DOHH2 (cell line): ENCODE results near the gene TTC23.

Experiments used
- H3F3A ChIP-seq: fragments of 200-600 bp; sonication (generic), shearing (Covaris generic); 2 replicates; pipeline ENCODE4 v1.6.0; 2016; ENCODE audit warnings: antibody characterized with exemption, mild to moderate bottlenecking; ENCODE audit not compliant: control insufficient read depth, insufficient read depth
- H3K27ac ChIP-seq: fragments of 200-600 bp; sonication (generic); 2 replicates; pipeline ENCODE4 v1.5.1; 2014; ENCODE audit warnings: low read depth, mild to moderate bottlenecking, low read length, moderate library complexity
- H3K27me3 ChIP-seq: fragments of 200-600 bp; sonication (generic); 2 replicates; pipeline ENCODE4 v1.6.1; 2014; ENCODE audit warnings: mild to moderate bottlenecking, low read length, mixed read lengths; ENCODE audit not compliant: control insufficient read depth
- H3K36me3 ChIP-seq: fragments of 200-600 bp; sonication (generic); 2 replicates; pipeline ENCODE4 v1.6.1; 2014; ENCODE audit warnings: mild to moderate bottlenecking, low read length, moderate library complexity, mixed read lengths; ENCODE audit not compliant: control insufficient read depth
- H3K4me1 ChIP-seq: fragments of 200-600 bp; sonication (generic); 2 replicates; pipeline ENCODE4 v1.6.1; 2014; ENCODE audit warnings: mild to moderate bottlenecking, low read length, mixed read lengths; ENCODE audit not compliant: control insufficient read depth
- H3K4me2 ChIP-seq: fragments of 200-600 bp; sonication (generic); 2 replicates; pipeline ENCODE4 v1.6.0; 2014; ENCODE audit warnings: mild to moderate bottlenecking, low read length, moderate library complexity
- H3K4me3 ChIP-seq: fragments of 200-600 bp; sonication (generic); 2 replicates; pipeline ENCODE4 v1.5.1; 2014; ENCODE audit warnings: mild to moderate bottlenecking, low read length, mixed read lengths
- H3K79me2 ChIP-seq: fragments of 200-600 bp; sonication (generic); 2 replicates; pipeline ENCODE4 v1.6.1; 2014; ENCODE audit warnings: mild to moderate bottlenecking, low read length, mixed read lengths; ENCODE audit not compliant: control insufficient read depth
- H3K9me2 ChIP-seq: fragments of 200-600 bp; sonication (generic); replicated peaks from 2 replicates; pipeline ENCODE4 v1.6.1; 2014; ENCODE audit warnings: mild to moderate bottlenecking, low read length, mixed read lengths; ENCODE audit not compliant: control insufficient read depth
- H3K9me3 ChIP-seq: fragments of 200-600 bp; sonication (generic); 2 replicates; pipeline ENCODE4 v1.6.1; 2014; ENCODE audit warnings: antibody characterized with exemption, low read length, mixed read lengths; ENCODE audit not compliant: control insufficient read depth, insufficient read depth
- H4K20me1 ChIP-seq: fragments of 200-600 bp; sonication (generic); 2 replicates; pipeline ENCODE4 v1.6.0; 2014; ENCODE audit warnings: low read depth, mild to moderate bottlenecking, antibody characterized with exemption, low read length, moderate library complexity; ENCODE audit not compliant: control insufficient read depth, insufficient read depth
- CTCF ChIP-seq: fragments of 200-600 bp; sonication (generic); IDR thresholded peaks from one replicate; pipeline ENCODE4 v1.5.1; 2014; ENCODE audit warnings: antibody characterized with exemption, mild to moderate bottlenecking, low read depth, low read length; ENCODE audit not compliant: poor library complexity, severe bottlenecking
- EZH2phosphoT487 ChIP-seq: fragments of 200-600 bp; sonication (generic); IDR thresholded peaks from 2 replicates; pipeline ENCODE4 v1.6.1; 2017; ENCODE audit warnings: borderline replicate concordance, mild to moderate bottlenecking, antibody characterized with exemption, low read length, moderate library complexity, mixed read lengths

TTC23 gene

GRCh38 chr15:99110581-99111320 is 138.6 kb downstream of the TTC23 start:
- Histone ChIP-seq H3K9me2 (no peaks in the 10 kb centered on the region), H3K27me3 (no peaks in the 10 kb centered on the region), H3K4me3 (no peak overlapping the region), H3K4me1 (no peaks in the 10 kb centered on the region), H3K9me3 (no peaks in the 10 kb centered on the region), H3F3A (no peaks in the 10 kb centered on the region), H3K79me2 (no peaks in the 10 kb centered on the region), H4K20me1 (no peaks in the 10 kb centered on the region), H3K4me2 (no peak overlapping the region), H3K27ac (no peak overlapping the region), H3K36me3 (no peaks in the 10 kb centered on the region)
- TF ChIP-seq CTCF (no peak), EZH2phosphoT487 (no peak)

GRCh38 chr15:99110093-99110492 is 139.3 kb downstream of the TTC23 start:
- TF ChIP-seq CTCF (no peak), EZH2phosphoT487 (no peak)

GRCh38 chr15:99109555-99110021 is 139.8 kb downstream of the TTC23 start:
- no peaks in the 10 kb centered on the region for H3K79me2 ChIP-seq
- H3K9me2 ChIP-seq, result no peaks in the 10 kb centered on the region
- no peaks in the 10 kb centered on the region for H3K4me1 ChIP-seq
- TF ChIP-seq EZH2phosphoT487 (no peak), CTCF (no peak)
- no peak overlapping the region for H3K27ac ChIP-seq
- no peak overlapping the region for H3K4me2 ChIP-seq
- H3K4me3 ChIP-seq, result no peak overlapping the region
- H3K36me3 ChIP-seq, result no peaks in the 10 kb centered on the region
- no peaks in the 10 kb centered on the region for H4K20me1 ChIP-seq
- H3K9me3 ChIP-seq, result no peaks in the 10 kb centered on the region
- H3K27me3 ChIP-seq, result no peaks in the 10 kb centered on the region
- H3F3A ChIP-seq, result no peaks in the 10 kb centered on the region

More at GRCh38 chr15:99110093-99110492, 139.3 kb downstream of the TTC23 start:
- Histone ChIP-seq H3K79me2 (no peaks in the 10 kb centered on the region), H3K27me3 (no peaks in the 10 kb centered on the region), H3K9me2 (no peaks in the 10 kb centered on the region), H3K4me1 (no peaks in the 10 kb centered on the region), H3K4me3 (no peak overlapping the region), H3K27ac (no peak overlapping the region), H3F3A (no peaks in the 10 kb centered on the region), H3K36me3 (no peaks in the 10 kb centered on the region), H3K9me3 (no peaks in the 10 kb centered on the region), H4K20me1 (no peaks in the 10 kb centered on the region), H3K4me2 (no peak overlapping the region)
